Mononuclear cell (primary cell): ENCODE measurements around the gene PRPF40B. TPM values are rescaled to one million over a fixed set of nuclear protein-coding genes. Genes with fewer than 3 reads are reported as not detected.
"Not testable (repeated sequence)": the region's sequence is repeated elsewhere in the genome, so short reads cannot be mapped to it uniquely, and the experiment has no call there.

Experiments
- H3K27me3 ChIP-seq: 2 replicates; pipeline ENCODE4 v1.6.0; 2011; ENCODE audit warnings: low read length, control low read depth; ENCODE audit not compliant: insufficient read depth
- H3K4me1 ChIP-seq: 2 replicates; pipeline ENCODE4 v1.5.1; 2011; ENCODE audit warnings: mild to moderate bottlenecking, low read length, control low read depth; ENCODE audit not compliant: insufficient read depth
- H3K4me3 ChIP-seq: 2 replicates; pipeline ENCODE4 v1.5.1; 2011; ENCODE audit warnings: mild to moderate bottlenecking, low read length, moderate library complexity
- H3K9me3 ChIP-seq: 2 replicates; pipeline ENCODE4 v1.5.1; 2011; ENCODE audit warnings: low read depth, mild to moderate bottlenecking, control low read depth, low read length
- total RNA-seq: library from RNA; depleted of rRNA; stranded (reverse); fragments of >200 nt; gene quantifications from one replicate; pipeline ENCODE4 v1.2.3, GENCODE V29; 2012

The PRPF40B gene
- total RNA-seq, 1 donor: 0.84 TPM

GRCh38 chr12:49598527-49598926 lies 24.8 kb upstream of the PRPF40B start:
- Histone ChIP-seq H3K27me3 (no peaks in the 10 kb centered on the region), H3K9me3 (no peaks in the 10 kb centered on the region), H3K4me1 (no peaks in the 10 kb centered on the region), H3K4me3 (no peak overlapping the region)

GRCh38 chr12:49599961-49600360 lies 23.4 kb upstream of the PRPF40B start:
- H3K9me3 ChIP-seq: no peaks in the 10 kb centered on the region
- no peak overlapping the region for H3K4me3 ChIP-seq
- no peaks in the 10 kb centered on the region for H3K27me3 ChIP-seq
- no peaks in the 10 kb centered on the region for H3K4me1 ChIP-seq

- Histone ChIP-seq H3K9me3 (no peaks in the 10 kb centered on the region), H3K4me1 (no peaks in the 10 kb centered on the region), H3K4me3 (no peak overlapping the region), H3K27me3 (no peaks in the 10 kb centered on the region)
These were observed 19.6 kb upstream of the PRPF40B start for GRCh38 chr12:49603721-49604120.

- H3K4me1 ChIP-seq: no peaks in the 10 kb centered on the region
- no peaks in the 10 kb centered on the region for H3K9me3 ChIP-seq
- H3K27me3 ChIP-seq: no peaks in the 10 kb centered on the region
- H3K4me3 ChIP-seq: no peak overlapping the region
These were observed 18.5 kb upstream of the PRPF40B start for GRCh38 chr12:49604856-49605255.

GRCh38 chr12:49605539-49605938 lies 17.8 kb upstream of the PRPF40B start, which contains the start of gene FAM186B:
TSS of gene FAM186B (minus strand) at chr12:49605639. CDS start at chr12:49605477, 162 bp downstream.
- not testable (repeated sequence) for H3K9me3 ChIP-seq, H3K27me3 ChIP-seq, H3K4me1 ChIP-seq, H3K4me3 ChIP-seq

- no peaks in the 10 kb centered on the region for H3K9me3 ChIP-seq
- H3K4me3 ChIP-seq: no peak overlapping the region
- no peaks in the 10 kb centered on the region for H3K4me1 ChIP-seq
- H3K27me3 ChIP-seq: no peaks in the 10 kb centered on the region
These were observed 14.1 kb upstream of the PRPF40B start for GRCh38 chr12:49609059-49609874.

- no peaks in the 10 kb centered on the region for H3K27me3 ChIP-seq
- H3K4me3 ChIP-seq: no peak overlapping the region
- no peaks in the 10 kb centered on the region for H3K9me3 ChIP-seq
- H3K4me1 ChIP-seq: no peaks in the 10 kb centered on the region
These were observed 13.5 kb upstream of the PRPF40B start for GRCh38 chr12:49609875-49610154.

- H3K27me3 ChIP-seq, H3K4me1 ChIP-seq, H3K4me3 ChIP-seq, H3K9me3 ChIP-seq: not testable (repeated sequence)
These were observed 12.6 kb upstream of the PRPF40B start for GRCh38 chr12:49610785-49611184.

- Histone ChIP-seq H3K4me3 (no peak overlapping the region), H3K27me3 (no peaks in the 10 kb centered on the region), H3K9me3 (no peaks in the 10 kb centered on the region), H3K4me1 (no peaks in the 10 kb centered on the region)
These were observed 11.2 kb upstream of the PRPF40B start for GRCh38 chr12:49612210-49612609.

- H3K4me3 ChIP-seq: no peak overlapping the region
- H3K9me3 ChIP-seq: no peaks in the 10 kb centered on the region
- peaks cover 15% of the 10 kb centered on the region for H3K27me3 ChIP-seq
- H3K4me1 ChIP-seq: no peaks in the 10 kb centered on the region
These were observed 7.6 kb upstream of the PRPF40B start for GRCh38 chr12:49615725-49616124.

- Histone ChIP-seq H3K4me3 (no peak overlapping the region), H3K27me3 (peaks cover 23% of the 10 kb centered on the region), H3K4me1 (peaks cover 7% of the 10 kb centered on the region), H3K9me3 (no peaks in the 10 kb centered on the region)
These were observed 6.7 kb upstream of the PRPF40B start for GRCh38 chr12:49616533-49617219.

- Histone ChIP-seq H3K9me3 (no peaks in the 10 kb centered on the region), H3K27me3 (peaks cover 25% of the 10 kb centered on the region), H3K4me1 (peaks cover 21% of the 10 kb centered on the region), H3K4me3 (no peak overlapping the region)
These were observed 4.8 kb upstream of the PRPF40B start for GRCh38 chr12:49618576-49618975.

GRCh38 chr12:49619286-49619685 lies 4.1 kb upstream of the PRPF40B start:
- peaks cover 21% of the 10 kb centered on the region for H3K4me1 ChIP-seq
- H3K27me3 ChIP-seq: peaks cover 25% of the 10 kb centered on the region
- H3K4me3 ChIP-seq: no peak overlapping the region
- no peaks in the 10 kb centered on the region for H3K9me3 ChIP-seq

- H3K27me3 ChIP-seq: peaks cover 25% of the 10 kb centered on the region
- H3K4me3 ChIP-seq: peak overlapping the region; percentile 55
- H3K4me1 ChIP-seq: peaks cover 21% of the 10 kb centered on the region
These were observed 1.5 kb upstream of the PRPF40B start for GRCh38 chr12:49621651-49622500.

GRCh38 chr12:49622501-49623141 lies 740 bp upstream of the PRPF40B start:
- H3K4me3 ChIP-seq: peak overlapping the region; percentile 55
- H3K4me1 ChIP-seq: peaks cover 21% of the 10 kb centered on the region
- peaks cover 25% of the 10 kb centered on the region for H3K27me3 ChIP-seq
- no peaks in the 10 kb centered on the region for H3K9me3 ChIP-seq

More at GRCh38 chr12:49621651-49622500, 1.5 kb upstream of the PRPF40B start:
- H3K9me3 ChIP-seq: no peaks in the 10 kb centered on the region
